A673 (cell line): ENCODE measurements around the gene TTC7B. TPM values are rescaled to one million over a fixed set of nuclear protein-coding genes. Genes with fewer than 3 reads are reported as not detected.

Source experiments
- BruUV-seq: library from RNA; stranded (reverse); fragments of 400-500 nt; replicated peaks from 2 replicates; lab custom pipeline; 2021; lab: Mats Ljungman, UMichigan
- CTCF ChIA-PET: fragments of 300-600 bp; sonication (Branson Sonifier 250); formaldehyde crosslinking; loops from one replicate; lab custom pipeline; 2022; ENCODE audit warnings: antibody characterized with exemption; lab: Charles Lee
- POLR2A ChIA-PET: fragments of 300-600 bp; sonication (Branson Sonifier 250); formaldehyde crosslinking; loops from one replicate; lab custom pipeline; 2022; ENCODE audit warnings: antibody characterized with exemption; ENCODE audit not compliant: low non-redundant PET; lab: Charles Lee
- DNase-seq: peaks from one replicate; pipeline ENCODE4 v3.0.0-alpha.2; 2015; ENCODE audit warnings: low spot score
- H3K27ac ChIP-seq: fragments of 200-600 bp; sonication (generic); 2 replicates; pipeline ENCODE4 v1.5.1; 2016; ENCODE audit warnings: mixed run types, low read depth, mild to moderate bottlenecking, mixed read lengths, antibody characterized with exemption, low read length; ENCODE audit not compliant: poor library complexity, severe bottlenecking
- H3K27me3 ChIP-seq: fragments of 200-600 bp; sonication (generic); replicated peaks from 2 replicates; pipeline ENCODE4 v1.6.1; 2017; ENCODE audit warnings: mixed run types, low read depth, mild to moderate bottlenecking, mixed read lengths, antibody characterized with exemption, low read length; ENCODE audit not compliant: insufficient read depth, poor library complexity
- H3K36me3 ChIP-seq: fragments of 200-600 bp; sonication (generic); 2 replicates; pipeline ENCODE4 v1.6.1; 2016; ENCODE audit warnings: mixed run types, mild to moderate bottlenecking, mixed read lengths, antibody characterized with exemption, low read length; ENCODE audit not compliant: insufficient read depth, poor library complexity, severe bottlenecking
- H3K4me1 ChIP-seq: fragments of 200-600 bp; sonication (generic); 2 replicates; pipeline ENCODE4 v1.6.1; 2017; ENCODE audit warnings: mixed run types, mild to moderate bottlenecking, mixed read lengths, antibody characterized with exemption, low read length; ENCODE audit not compliant: insufficient read depth, poor library complexity, severe bottlenecking
- H3K4me3 ChIP-seq: fragments of 200-600 bp; sonication (generic); 2 replicates; pipeline ENCODE4 v1.5.1; 2016; ENCODE audit warnings: low read depth, mixed run types, mild to moderate bottlenecking, mixed read lengths, low read length; ENCODE audit not compliant: poor library complexity, severe bottlenecking
- H3K9me3 ChIP-seq: fragments of 200-600 bp; sonication (generic); 2 replicates; pipeline ENCODE4 v1.6.1; 2016; ENCODE audit warnings: mixed run types, low read depth, mild to moderate bottlenecking, mixed read lengths, antibody characterized with exemption, low read length; ENCODE audit not compliant: poor library complexity, severe bottlenecking
- CTCF ChIP-seq: fragments of 300-800, 200-600 bp; sonication (generic); conservative IDR thresholded peaks from 2 replicates; pipeline ENCODE4 v1.5.1; 2017; ENCODE audit warnings: low read depth, mild to moderate bottlenecking, antibody characterized with exemption, low read length, moderate library complexity, mixed read lengths
- EZH2 ChIP-seq: fragments of 200-600 bp; sonication (generic); IDR thresholded peaks from 2 replicates; pipeline ENCODE4 v1.6.1; 2017; ENCODE audit warnings: borderline replicate concordance, low read depth, mild to moderate bottlenecking, mixed read lengths, antibody characterized with exemption, low read length; ENCODE audit not compliant: poor library complexity, severe bottlenecking
- intact Hi-C: fragments of 100-400 bp; cut with micrococcal nuclease; formaldehyde crosslinking; loops from one replicate; pipeline ENCODE4 v1.10.0; 2022; ENCODE audit not compliant: unreplicated experiment
- total RNA-seq: library from RNA; stranded (reverse); gene quantifications from 2 replicates; pipeline ENCODE4 v1.2.3, GENCODE V29; 2021

TTC7B gene
- total RNA-seq, 1 experiment from 2014 or later: 39.2 TPM

DNA sequence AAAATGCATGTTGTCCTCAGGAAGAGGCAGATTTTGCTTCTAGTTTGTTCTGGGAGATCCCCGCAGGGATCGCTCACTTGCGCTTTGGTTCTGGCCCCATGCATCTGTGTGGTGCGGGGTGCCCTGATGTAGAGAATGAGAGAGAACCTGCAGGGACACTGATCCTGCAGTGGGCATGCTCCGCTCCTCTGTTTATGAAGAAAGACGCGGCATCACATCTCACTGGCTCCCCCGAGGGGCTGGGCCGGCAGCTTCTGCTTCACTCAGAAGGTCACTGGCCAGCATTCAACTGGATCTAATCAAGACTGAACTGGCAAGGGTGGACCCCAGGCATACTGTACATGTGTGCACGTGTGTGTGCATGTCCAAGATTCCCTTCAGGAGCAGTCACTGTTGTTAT, 255.2 kb downstream of the TTC7B start:
- intact Hi-C loops: no loop called here
- CTCF ChIA-PET: no interaction called here

GRCh38 chr14:90560558-90560957, 255.7 kb downstream of the TTC7B start:
- ChIA-PET POLR2A (no interaction called here), CTCF (no interaction called here)
- no peak for DNase-seq
- Histone ChIP-seq H3K4me1 (no peaks in the 10 kb centered on the region), H3K27ac (no peak overlapping the region), H3K4me3 (no peak overlapping the region), H3K36me3 (no peaks in the 10 kb centered on the region), H3K27me3 (no peaks in the 10 kb centered on the region), H3K9me3 (no peaks in the 10 kb centered on the region)
- BruUV-seq: no TSS peak
- TF ChIP-seq EZH2: no peak
- TF ChIP-seq CTCF: no peak
- intact Hi-C loops: no loop called here

More for the DNA sequence above, 255.2 kb downstream of the TTC7B start:
- Histone ChIP-seq H3K36me3 (no peaks in the 10 kb centered on the region), H3K9me3 (no peaks in the 10 kb centered on the region), H3K4me1 (no peaks in the 10 kb centered on the region), H3K4me3 (no peak overlapping the region), H3K27ac (no peak overlapping the region), H3K27me3 (no peaks in the 10 kb centered on the region)
- no peak for TF ChIP-seq CTCF
- no peak for TF ChIP-seq EZH2
- no TSS peak for BruUV-seq
- POLR2A ChIA-PET: no interaction called here
- no peak for DNase-seq

GRCh38 chr14:90559811-90560492, 256.3 kb downstream of the TTC7B start:
- no TSS peak for BruUV-seq
- peak; percentile 13 for DNase-seq
- POLR2A ChIA-PET: no interaction called here
- intact Hi-C loops: no loop called here
- Histone ChIP-seq H3K36me3 (no peaks in the 10 kb centered on the region), H3K4me1 (no peaks in the 10 kb centered on the region), H3K9me3 (no peaks in the 10 kb centered on the region), H3K4me3 (no peak overlapping the region), H3K27ac (no peak overlapping the region), H3K27me3 (no peaks in the 10 kb centered on the region)
- CTCF ChIA-PET: no interaction called here
- TF ChIP-seq EZH2: no peak
- no peak for TF ChIP-seq CTCF
